Stimulated activated CD4-positive, alpha-beta T cell treated with anti-CD3 and anti-CD28 coated beads, Interleukin-12 subunit alpha, Interleukin-12 subunit beta, amount 100 ng/mL, for 4 hours (primary cell): ENCODE data around the gene PURA.

Experiments
- DNase-seq: peaks from one replicate; pipeline ENCODE4 v3.0.0-alpha.2; 2020

PURA gene

GRCh38 chr5:140162781-140163180, 48.9 kb downstream of the PURA start:
- no peak for DNase-seq

GRCh38 chr5:140165101-140165922, 51.4 kb downstream of the PURA start:
- DNase-seq: no peak

- DNase-seq: no peak
Observed at GRCh38 chr5:140165923-140166270, 52.0 kb downstream of the PURA start.

GRCh38 chr5:140166911-140167310, 53.0 kb downstream of the PURA start:
- no peak for DNase-seq

- DNase-seq: no peak
Observed at GRCh38 chr5:140168371-140168770, 54.5 kb downstream of the PURA start.

- no peak for DNase-seq
Observed at GRCh38 chr5:140169410-140169809, 55.5 kb downstream of the PURA start.

- no peak for DNase-seq
Observed at GRCh38 chr5:140172483-140172882, 58.6 kb downstream of the PURA start.

GRCh38 chr5:140174014-140174413, 60.1 kb downstream of the PURA start:
- no peak for DNase-seq

GRCh38 chr5:140174465-140175366, 60.8 kb downstream of the PURA start, which contains the start of gene CYSTM1:
CYSTM1 (plus strand) TSS chr5:140175188; CDS start chr5:140194466, 19,278 bp downstream.
- peak; percentile 95 for DNase-seq
